Vagina (tissue), 2 donors: ENCODE data around the gene TNNT2.

ENCODE experiments used
- CTCF ChIP-seq, 3 experiments: fragments of 450-650 bp in 2 of 3; fragments of 200-600 bp in 1 of 3; sonication (generic) in 1 of 3; IDR thresholded peaks; one replicate each; pipeline ENCODE4 v1.5.1; 2017 to 2019; ENCODE audit warnings: antibody characterized with exemption in 3 of 3, mild to moderate bottlenecking in 2 of 3, moderate library complexity in 2 of 3
- POLR2A ChIP-seq, 2 donors: fragments of 450-650 bp; IDR thresholded peaks; one replicate each; pipeline ENCODE4 v1.6.1; 2017; ENCODE audit warnings: antibody characterized with exemption in 2 of 2, mild to moderate bottlenecking in 2 of 2, moderate library complexity in 2 of 2
- POLR2AphosphoS5 ChIP-seq, 2 donors: sonication (generic); formaldehyde crosslinking; IDR thresholded peaks; one replicate each; pipeline ENCODE4 v1.9.0; 2017; ENCODE audit warnings: antibody characterized with exemption in 2 of 2, mild to moderate bottlenecking in 2 of 2, low read depth in 1 of 2; ENCODE audit not compliant: insufficient read depth in 1 of 2

GRCh38 chr1:201362906-201363305 lies 14.6 kb downstream of the TNNT2 start:
- no peak for TF ChIP-seq POLR2AphosphoS5 (IDR thresholded peaks at IDR 0.05; ENCODE audit: insufficient read depth in 1 of 2, low read depth in 1 of 2)
- TF ChIP-seq CTCF (IDR thresholded peaks at IDR 0.05), result no peak
- TF ChIP-seq POLR2A (IDR thresholded peaks at IDR 0.05), result no peak
